Measurements from ENCODE around the gene ALX4.

DNA sequence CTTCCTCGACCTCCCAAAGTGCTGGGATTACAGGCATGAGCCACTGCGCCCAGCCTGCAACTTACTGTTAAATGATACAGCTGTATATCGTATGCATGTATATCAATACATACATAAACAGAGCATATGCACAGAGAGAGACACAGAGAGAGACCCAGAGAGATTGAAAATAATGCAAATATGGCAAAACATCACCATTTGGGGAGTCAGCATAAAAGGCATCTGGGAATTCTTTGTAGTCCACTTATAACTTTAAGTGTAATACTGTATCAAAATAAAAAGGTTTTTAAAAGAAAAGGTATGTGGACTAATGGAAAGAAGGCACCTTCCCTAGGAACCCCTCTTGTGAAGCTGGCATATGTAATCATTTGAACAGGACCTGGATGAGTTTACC lies 21.8 kb downstream of the ALX4 start:
- no peak for TF ChIP-seq TAF1 (IDR thresholded peaks at IDR 0.05; ENCODE audit: borderline replicate concordance, low read depth, low read length)
- TF ChIP-seq POLR2A (IDR thresholded peaks at IDR 0.05; ENCODE audit: low read depth, low read length), result no peak
- TF ChIP-seq POLR2AphosphoS5 (IDR thresholded peaks at IDR 0.05; ENCODE audit: low read depth, low read length), result no peak

Measured in GM12892 (cell line).